ENCODE results near the gene ALAD. TPM values are rescaled to one million over a fixed set of nuclear protein-coding genes. Genes with fewer than 3 reads are reported as not detected.

Gene ALAD
- total RNA-seq, 3 donors from 2014 or later (not counting 1 experiment from before 2014, with no cell fraction given), result 30.3 to 38.7 (median 36.4) TPM

- Mint-ChIP-seq H3K4me1 (peaks cover 20 to 22% of the 10 kb centered on the region in 2 donors), H3K4me3 (no peak overlapping the region), H3K9me3 (no peaks in the 10 kb centered on the region), H3K27ac (no peak overlapping the region), H3K36me3 (no peaks in the 10 kb centered on the region), H3K27me3 (ENCODE audit: low read depth in 2 of 2) (no peaks in the 10 kb centered on the region)
- Histone ChIP-seq H3K4me1 (ENCODE audit: control insufficient read depth, insufficient read depth, low read length) (peaks cover 23% of the 10 kb centered on the region), H3K36me3 (ENCODE audit: control insufficient read depth, insufficient read depth, low read length) (no peaks in the 10 kb centered on the region), H3K27me3 (ENCODE audit: control insufficient read depth, insufficient read depth, low read length) (peaks cover 3% of the 10 kb centered on the region), H3K4me3 (ENCODE audit: low read length) (no peak overlapping the region), H3K27ac (ENCODE audit: low read length) (no peak overlapping the region), H3K9me3 (ENCODE audit: control insufficient read depth, insufficient read depth, low read length) (no peaks in the 10 kb centered on the region)
- WGBS (ENCODE audit: insufficient coverage), result no CpG with 5 or more reads among the region's 1 CpG
- ATAC-seq (no peak), DNase-seq (no peak)
- no peak for TF ChIP-seq CTCF (IDR thresholded peaks at IDR 0.05)
- intact Hi-C loops (cut with micrococcal nuclease), result loop anchor here (10.0 kb wide), 1 partner anchor 51 kb away; no protein-coding TSS in a partner anchor
Measured at GRCh38 chr9:113345671-113346070, 55.4 kb downstream of the ALAD start.

- Mint-ChIP-seq H3K4me1 (peaks cover 20 to 22% of the 10 kb centered on the region in 2 donors), H3K36me3 (no peaks in the 10 kb centered on the region), H3K4me3 (no peak overlapping the region), H3K27ac (no peak overlapping the region), H3K27me3 (ENCODE audit: low read depth in 2 of 2) (no peaks in the 10 kb centered on the region), H3K9me3 (no peaks in the 10 kb centered on the region)
- Histone ChIP-seq H3K27me3 (ENCODE audit: control insufficient read depth, insufficient read depth, low read length) (peaks cover 1% of the 10 kb centered on the region), H3K36me3 (ENCODE audit: control insufficient read depth, insufficient read depth, low read length) (no peaks in the 10 kb centered on the region), H3K4me3 (ENCODE audit: low read length) (no peak overlapping the region), H3K4me1 (ENCODE audit: control insufficient read depth, insufficient read depth, low read length) (peaks cover 18% of the 10 kb centered on the region), H3K9me3 (ENCODE audit: control insufficient read depth, insufficient read depth, low read length) (no peaks in the 10 kb centered on the region), H3K27ac (ENCODE audit: low read length) (no peak overlapping the region)
- no CpG with 5 or more reads among the region's 2 CpGs for WGBS (ENCODE audit: insufficient coverage)
- DNase-seq (no peak), ATAC-seq (no peak)
- intact Hi-C loops (cut with micrococcal nuclease), result loop anchor here (10.0 kb wide), 1 partner anchor 50 kb away; no protein-coding TSS in a partner anchor
- no peak for TF ChIP-seq CTCF (IDR thresholded peaks at IDR 0.05)
Measured at GRCh38 chr9:113345190-113345589, 55.9 kb downstream of the ALAD start.

- no CpG with 5 or more reads among the region's 1 CpG for WGBS (ENCODE audit: insufficient coverage)
- no peak for TF ChIP-seq CTCF (IDR thresholded peaks at IDR 0.05)
- Histone ChIP-seq H3K27ac (ENCODE audit: low read length) (no peak overlapping the region), H3K36me3 (ENCODE audit: control insufficient read depth, insufficient read depth, low read length) (no peaks in the 10 kb centered on the region), H3K4me3 (ENCODE audit: low read length) (no peak overlapping the region), H3K4me1 (ENCODE audit: control insufficient read depth, insufficient read depth, low read length) (peaks cover 16% of the 10 kb centered on the region), H3K9me3 (ENCODE audit: control insufficient read depth, insufficient read depth, low read length) (no peaks in the 10 kb centered on the region), H3K27me3 (ENCODE audit: control insufficient read depth, insufficient read depth, low read length) (no peaks in the 10 kb centered on the region)
- DNase-seq, result peak in 1 of 2 donors; percentile 22
- intact Hi-C loops (cut with micrococcal nuclease), result loop anchor here (10.0 kb wide), 1 partner anchor 49 kb away; no protein-coding TSS in a partner anchor
- Mint-ChIP-seq H3K27me3 (ENCODE audit: low read depth in 2 of 2) (peaks cover 0 to 3% of the 10 kb centered on the region in 2 donors), H3K36me3 (no peaks in the 10 kb centered on the region), H3K9me3 (no peaks in the 10 kb centered on the region), H3K4me1 (peaks cover 17 to 20% of the 10 kb centered on the region in 2 donors), H3K27ac (no peak overlapping the region), H3K4me3 (no peak overlapping the region)
- ATAC-seq, result no peak
Measured at GRCh38 chr9:113343732-113344231, 57.3 kb downstream of the ALAD start.

All from natural killer cell (primary cell).